Liver (tissue), 9 donors: ENCODE measurements around the gene COL15A1. TPM values are rescaled to one million over a fixed set of nuclear protein-coding genes. Genes with fewer than 3 reads are reported as not detected.

Experiments used
- DNase-seq: peaks from one replicate; pipeline ENCODE4 v3.0.0-alpha.2; 2017; ENCODE audit warnings: low spot score
- H3K27ac ChIP-seq, 2 donors: one replicate each; pipeline ENCODE4 v1.7.0; 2013; ENCODE audit warnings: inconsistent platforms in 2 of 2, low read length in 2 of 2, control low read depth in 1 of 2, low read depth in 1 of 2, mild to moderate bottlenecking in 1 of 2
- H3K27me3 ChIP-seq, 4 donors: one replicate each; pipeline versions ENCODE4 v1.6.1 to v1.7.0; 2013; ENCODE audit warnings: low read length in 3 of 4, inconsistent platforms in 1 of 4, mild to moderate bottlenecking in 1 of 4, moderate library complexity in 1 of 4; ENCODE audit not compliant: control insufficient read depth in 4 of 4, insufficient read depth in 4 of 4
- H3K36me3 ChIP-seq, 4 donors: one replicate each; pipeline versions ENCODE4 v1.6.1 to v1.7.0; 2013; ENCODE audit warnings: low read length in 3 of 4, mild to moderate bottlenecking in 3 of 4, low read depth in 1 of 4, moderate library complexity in 1 of 4; ENCODE audit not compliant: control insufficient read depth in 4 of 4, insufficient read depth in 3 of 4
- H3K4me1 ChIP-seq, 4 donors: one replicate each; pipeline versions ENCODE4 v1.6.1 to v1.7.0; 2013; ENCODE audit warnings: low read length in 3 of 4, mild to moderate bottlenecking in 3 of 4, moderate library complexity in 1 of 4; ENCODE audit not compliant: control insufficient read depth in 4 of 4, insufficient read depth in 4 of 4
- H3K4me3 ChIP-seq, 3 donors: one replicate each; pipeline versions ENCODE4 v1.6.1 to v1.7.0; 2013; ENCODE audit warnings: low read length in 3 of 3, control low read depth in 1 of 3, low read depth in 1 of 3, mild to moderate bottlenecking in 1 of 3
- H3K9ac ChIP-seq, 2 donors: one replicate each; pipeline ENCODE4 v1.7.0; 2013; ENCODE audit warnings: low read length in 2 of 2, mild to moderate bottlenecking in 2 of 2, moderate library complexity in 2 of 2, control low read depth in 1 of 2, low read depth in 1 of 2
- H3K9me3 ChIP-seq, 4 donors: one replicate each; pipeline versions ENCODE4 v1.6.1 to v1.7.0; 2013; ENCODE audit warnings: low read length in 3 of 4; ENCODE audit not compliant: control insufficient read depth in 4 of 4
- ATF3 ChIP-seq: IDR thresholded peaks from 2 replicates; pipeline ENCODE4 v1.6.1; 2016; ENCODE audit warnings: antibody characterized with exemption
- CTCF ChIP-seq: fragments of 150-350 bp; IDR thresholded peaks from 2 replicates; pipeline ENCODE4 v1.5.1; 2017; ENCODE audit warnings: improper control_type of control experiment, low read depth, low read length; ENCODE audit not compliant: missing input control
- EGR1 ChIP-seq, 2 donors: IDR thresholded peaks; 2 replicates each; pipeline ENCODE4 v1.6.1; 2016 to 2018; ENCODE audit warnings: antibody characterized with exemption in 2 of 2, low read depth in 2 of 2
- FOXA1 ChIP-seq: IDR thresholded peaks from 2 replicates; pipeline ENCODE4 v1.6.1; 2016; ENCODE audit warnings: antibody characterized with exemption
- FOXA2 ChIP-seq: IDR thresholded peaks from 2 replicates; pipeline ENCODE4 v1.6.1; 2016; ENCODE audit warnings: antibody characterized with exemption
- GABPA ChIP-seq, 2 donors: IDR thresholded peaks in 1 of 2; conservative IDR thresholded peaks in 1 of 2; 2 replicates each; pipeline ENCODE4 v1.6.1; 2016; ENCODE audit warnings: antibody characterized with exemption in 2 of 2, mild to moderate bottlenecking in 1 of 2, moderate library complexity in 1 of 2
- HNF4A ChIP-seq, 2 donors: conservative IDR thresholded peaks; 2 replicates each; pipeline ENCODE4 v1.6.1; 2016; ENCODE audit warnings: antibody characterized with exemption in 2 of 2, mild to moderate bottlenecking in 2 of 2
- HNF4G ChIP-seq: IDR thresholded peaks from 2 replicates; pipeline ENCODE4 v1.6.1; 2016; ENCODE audit warnings: antibody characterized with exemption
- JUND ChIP-seq, 2 donors: IDR thresholded peaks; 2 replicates each; pipeline ENCODE4 v1.6.1; 2016; ENCODE audit warnings: antibody characterized with exemption in 2 of 2
- MAX ChIP-seq: IDR thresholded peaks from 2 replicates; pipeline ENCODE4 v1.6.1; 2016; ENCODE audit warnings: antibody characterized with exemption
- REST ChIP-seq: IDR thresholded peaks from 2 replicates; pipeline ENCODE4 v1.6.1; 2016; ENCODE audit warnings: antibody characterized with exemption, mild to moderate bottlenecking
- RXRA ChIP-seq, 2 donors: IDR thresholded peaks; 2 replicates each; pipeline ENCODE4 v1.6.1; 2017 to 2018; ENCODE audit warnings: antibody characterized with exemption in 2 of 2, mild to moderate bottlenecking in 1 of 2
- SP1 ChIP-seq: IDR thresholded peaks from 2 replicates; pipeline ENCODE4 v1.6.1; 2018; ENCODE audit warnings: antibody characterized with exemption, mild to moderate bottlenecking
- TAF1 ChIP-seq: conservative IDR thresholded peaks from 2 replicates; pipeline ENCODE4 v1.6.1; 2016; ENCODE audit warnings: antibody characterized with exemption, mild to moderate bottlenecking
- YY1 ChIP-seq: IDR thresholded peaks from 2 replicates; pipeline ENCODE4 v1.6.1; 2016; ENCODE audit warnings: antibody characterized with exemption, mild to moderate bottlenecking
- WGBS: extraction: QIAGEN DNeasy Blood & Tissue Kit; methylation state at CpG from one replicate; pipeline ENCODE4 v1.1.7; 2013; 5-methylcytosine and 5-hydroxymethylcytosine counted together
- polyA plus RNA-seq, 2 donors: library from polyadenylated mRNA; stranded (reverse) in 1 of 2; unstranded in 1 of 2; fragments of 200-250 nt in 1 of 2; fragments of >200 nt in 1 of 2; fragmentation: Nextera tagmentation in 1 of 2; extraction: Ambion mirVana in 1 of 2; gene quantifications; one replicate each; pipeline versions ENCODE4 v1.2.1 to v1.2.3, GENCODE V29; 2013 to 2015
- total RNA-seq, 2 donors: library from RNA; depleted of rRNA; stranded (reverse); fragments of >200 nt; gene quantifications; one replicate each; pipeline ENCODE4 v1.2.3, GENCODE V29; 2014
- donor health status: healthy.
- donor health status: healthy.
- donor health status: healthy.
- donor health status: healthy.
- donor health status: healthy.

The COL15A1 gene
- total and polyA plus RNA-seq, 4 donors, result 0.10 to 0.42 (median 0.24) TPM

DNA sequence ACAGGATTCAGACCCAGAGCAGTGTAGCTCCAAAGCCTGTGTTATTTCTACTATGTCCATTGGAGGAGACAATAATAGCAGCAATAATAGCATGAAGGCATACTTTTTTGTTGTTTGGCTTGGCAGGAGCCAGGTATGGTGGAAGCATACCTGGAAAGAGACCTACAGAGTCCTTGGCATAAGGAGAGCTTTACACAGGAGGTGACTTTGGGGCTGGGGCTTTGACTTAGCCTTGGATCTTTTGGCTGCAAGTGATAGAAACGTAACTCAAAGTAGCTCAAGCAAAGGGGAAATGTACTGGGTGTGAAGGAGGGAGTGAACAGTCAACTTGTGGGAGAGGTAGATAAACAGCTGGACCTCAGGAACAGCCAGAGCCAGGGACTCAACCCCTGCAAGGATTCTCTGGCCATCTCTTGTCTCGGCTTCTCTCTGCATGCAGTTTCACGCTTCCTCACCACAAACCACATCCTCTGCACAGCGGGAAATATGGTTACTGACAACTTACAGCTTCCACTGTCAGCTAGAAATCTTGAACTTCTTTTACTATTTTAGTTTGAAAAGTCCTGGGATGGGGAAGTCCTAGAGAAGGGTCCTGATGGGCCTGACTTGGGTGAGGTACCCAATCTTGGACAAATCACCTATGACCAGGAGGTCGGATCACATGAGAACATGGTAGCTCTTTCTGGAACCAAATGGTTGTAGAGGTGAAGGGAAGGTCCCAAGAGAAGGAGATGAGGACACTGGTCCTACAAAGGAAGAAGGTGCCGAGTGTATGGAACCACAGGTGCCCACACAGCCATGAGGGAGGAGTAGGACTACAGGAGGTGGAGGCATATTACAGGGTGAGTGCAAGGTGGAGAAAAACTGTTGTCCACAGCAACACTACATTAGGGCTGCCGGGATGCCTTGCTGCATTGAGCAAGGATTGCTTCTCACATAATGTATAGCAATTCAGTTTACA, 114.2 kb downstream of the COL15A1 start:
- H3K9ac ChIP-seq, result no peak overlapping the region
- no peak for DNase-seq
- peak overlapping the region; percentile 55 to 58 for H3K27ac ChIP-seq
- no peaks in the 10 kb centered on the region for H3K9me3 ChIP-seq
- H3K27me3 ChIP-seq, result no peaks in the 10 kb centered on the region
- H3K4me3 ChIP-seq, result no peak overlapping the region
- 72% methylated on average over 7 of the region's 7 CpGs for WGBS
- H3K4me1 ChIP-seq, result no peaks in the 10 kb centered on the region
- no peaks in the 10 kb centered on the region for H3K36me3 ChIP-seq
- TF ChIP-seq YY1, result no peak
- TF ChIP-seq FOXA2, result no peak
- no peak for TF ChIP-seq SP1
- no peak for TF ChIP-seq CTCF
- no peak for TF ChIP-seq TAF1
- no peak for TF ChIP-seq HNF4A (conservative IDR thresholded peaks at IDR 0.05)
- TF ChIP-seq FOXA1, result no peak
- TF ChIP-seq JUND (IDR thresholded peaks at IDR 0.05), result no peak
- no peak for TF ChIP-seq GABPA (IDR thresholded peaks at IDR 0.05 in 1 of 2, conservative IDR thresholded peaks at IDR 0.05 in 1 of 2)
- no peak for TF ChIP-seq ATF3
- TF ChIP-seq MAX, result no peak
- TF ChIP-seq EGR1 (IDR thresholded peaks at IDR 0.05; ENCODE audit: low read depth in 2 of 2), result no peak
- TF ChIP-seq REST, result no peak

DNA sequence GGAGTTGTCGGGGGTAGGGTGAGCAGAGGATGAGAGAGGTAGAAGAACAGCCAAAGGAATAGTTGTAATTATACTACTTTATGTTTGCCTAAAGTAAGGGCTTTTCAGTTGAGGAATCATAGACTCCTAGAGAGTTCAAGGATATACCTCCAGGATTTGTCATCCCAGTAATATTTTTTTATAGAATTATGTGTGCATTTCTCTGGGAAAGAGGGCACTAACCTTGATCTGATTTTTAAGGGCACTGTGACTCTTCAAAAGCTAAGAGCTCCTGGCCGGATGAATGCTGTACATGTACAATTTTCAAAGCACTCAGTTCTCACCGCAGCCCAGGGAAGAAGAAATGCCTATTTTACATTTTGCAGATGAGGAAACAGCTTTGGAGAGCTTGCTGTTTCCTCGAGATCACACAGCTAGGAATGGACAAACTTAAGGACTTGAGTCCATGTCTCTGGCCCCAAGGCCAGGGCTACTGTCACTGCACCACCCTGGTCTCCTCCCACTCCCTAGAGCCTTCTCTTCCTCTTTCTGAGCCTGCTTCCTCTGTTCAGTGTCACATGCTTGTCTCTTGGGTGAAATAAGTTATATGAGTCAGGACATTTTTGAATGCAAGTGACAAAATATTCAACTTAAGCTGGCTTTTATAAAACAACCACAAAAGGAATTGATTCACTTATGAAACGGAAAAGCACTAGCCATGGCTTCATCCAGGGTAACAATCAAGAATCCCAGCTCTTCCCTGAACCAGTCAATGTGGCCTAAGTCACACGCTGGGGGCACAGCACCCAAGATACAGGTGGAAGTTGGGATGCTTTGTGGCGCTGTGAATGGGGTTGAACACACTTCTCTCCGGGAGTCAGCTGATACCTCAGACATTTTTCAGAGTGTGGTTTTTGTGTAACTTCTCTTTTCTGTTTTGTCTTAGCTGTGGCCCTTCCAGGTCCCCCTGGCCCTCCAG, 115.5 kb downstream of the COL15A1 start:
- no peak for DNase-seq
- H3K36me3 ChIP-seq, result no peaks in the 10 kb centered on the region
- TF ChIP-seq HNF4G (no peak), TAF1 (no peak), SP1 (no peak), HNF4A (conservative IDR thresholded peaks at IDR 0.05) (no peak), REST (no peak), YY1 (no peak), FOXA1 (no peak), RXRA (IDR thresholded peaks at IDR 0.05) (no peak), CTCF (no peak), ATF3 (no peak), GABPA (IDR thresholded peaks at IDR 0.05 in 1 of 2, conservative IDR thresholded peaks at IDR 0.05 in 1 of 2) (no peak)

More for the DNA sequence above, 115.5 kb downstream of the COL15A1 start:
- 78% methylated on average over 8 of the region's 8 CpGs for WGBS
- Histone ChIP-seq H3K9ac (no peak overlapping the region), H3K9me3 (no peaks in the 10 kb centered on the region), H3K4me3 (no peak overlapping the region), H3K27ac (peak overlapping the region; percentile 55 to 59), H3K27me3 (no peaks in the 10 kb centered on the region), H3K4me1 (no peaks in the 10 kb centered on the region)
